A549 (cell line): Measurements from ENCODE around the gene PIGK. TPM values are rescaled to one million over a fixed set of nuclear protein-coding genes. Genes with fewer than 3 reads are reported as not detected.

ENCODE experiments used
- ATAC-seq, 2 experiments: fragments of 200-7000 bp in 1 of 2; fragments of >200 bp in 1 of 2; cut with Nextera tagmentation in 1 of 2; cut with Tn5 transposase in 1 of 2; 3 replicates each; pipeline versions ENCODE4 v1.8.0 to v1.9.1; 2018 to 2020; ENCODE audit warnings: mild to moderate bottlenecking in 1 of 2, moderate library complexity in 1 of 2
- CTCF ChIA-PET: fragments of 300-600 bp; sonication (Branson Sonifier 250); formaldehyde crosslinking; extraction: SDS; loops from one replicate; lab custom pipeline; 2021; ENCODE audit warnings: antibody characterized with exemption, inconsistent platforms; lab: Yijun Ruan, JAX
- POLR2A ChIA-PET: fragments of 350-600 bp; formaldehyde crosslinking; extraction: SDS; loops from one replicate; lab custom pipeline; 2021; ENCODE audit warnings: antibody characterized with exemption, inconsistent platforms; lab: Yijun Ruan, JAX
- DNase-seq, 2 experiments: peaks; one replicate each; pipeline versions ENCODE4 v3.0.0 to v3.0.0-alpha.2; 2011 to 2016; ENCODE audit warnings: low read depth in 1 of 2, low spot score in 1 of 2
- FAIRE-seq: peaks from 2 replicates; lab custom pipeline; 2011; peaks lifted over from hg19 to GRCh38; lab: Jason Lieb, UNC
- H3K27ac ChIP-seq, 2 experiments: fragments of >200 bp; sonication (Bioruptor Twin); formaldehyde crosslinking; 3 replicates each; pipeline ENCODE4 v1.5.1; 2016 to 2017
- H3K4me1 ChIP-seq: fragments of >200 bp; sonication (Bioruptor Twin); formaldehyde crosslinking; 3 replicates; pipeline ENCODE4 v1.6.1; 2016
- H3K4me2 ChIP-seq: fragments of >200 bp; sonication (Bioruptor Twin); formaldehyde crosslinking; 3 replicates; pipeline ENCODE4 v1.6.1; 2016
- H3K4me3 ChIP-seq: fragments of >200 bp; sonication (Bioruptor Twin); formaldehyde crosslinking; 3 replicates; pipeline ENCODE4 v1.5.1; 2016
- H3K9me3 ChIP-seq: fragments of >200 bp; sonication (Bioruptor Twin); formaldehyde crosslinking; 3 replicates; pipeline ENCODE4 v1.6.1; 2016
- CHD2 ChIP-seq: fragments of 150-350 bp; IDR thresholded peaks from 2 replicates; pipeline ENCODE4 v1.6.1; 2014; ENCODE audit warnings: low read length; ENCODE audit not compliant: partially characterized antibody
- EHMT2 ChIP-seq: fragments of 200-600 bp; sonication (generic); IDR thresholded peaks from 2 replicates; pipeline ENCODE4 v1.6.1; 2016; ENCODE audit warnings: antibody characterized with exemption, low read depth, mild to moderate bottlenecking, moderate library complexity
- FOSB ChIP-seq: fragments of 250-450 bp; sonication (Bioruptor Pico); IDR thresholded peaks from 2 replicates; pipeline ENCODE4 v1.5.0; 2020; ENCODE audit warnings: mild to moderate bottlenecking, moderate library complexity
- HDAC2 ChIP-seq: fragments of 200-600 bp; sonication (generic); IDR thresholded peaks from 2 replicates; pipeline ENCODE4 v1.6.1; 2016
- JUNB ChIP-seq: fragments of >200 bp; sonication (Bioruptor Twin); formaldehyde crosslinking; IDR thresholded peaks from 2 replicates; pipeline ENCODE4 v1.6.1; 2016
- KDM5A ChIP-seq: fragments of 200-600 bp; sonication (generic); IDR thresholded peaks from 2 replicates; pipeline ENCODE4 v1.6.1; 2016; ENCODE audit warnings: antibody characterized with exemption, mild to moderate bottlenecking
- MAFK ChIP-seq: fragments of 450-650 bp; IDR thresholded peaks from 2 replicates; pipeline ENCODE4 v1.6.1; 2014; ENCODE audit not compliant: partially characterized antibody
- MAX ChIP-seq: IDR thresholded peaks from 2 replicates; pipeline ENCODE4 v1.6.1; 2012
- MYC ChIP-seq: IDR thresholded peaks from 2 replicates; pipeline ENCODE4 v1.6.1; 2012; ENCODE audit warnings: mild to moderate bottlenecking, inconsistent platforms, low read length, improper control_type of control experiment, borderline replicate concordance
- NFE2L2 ChIP-seq: fragments of 150-350 bp; conservative IDR thresholded peaks from 2 replicates; pipeline ENCODE4 v1.6.1; 2014; ENCODE audit warnings: low read length
- NPAS2 ChIP-seq: fragments of 250-450 bp; sonication (Bioruptor Pico); IDR thresholded peaks from 2 replicates; pipeline ENCODE4 v1.8.0; 2022; ENCODE audit warnings: mild to moderate bottlenecking, moderate library complexity, borderline replicate concordance
- NR3C1 ChIP-seq: fragments of >200 bp; sonication (Bioruptor Twin); formaldehyde crosslinking; IDR thresholded peaks from 3 replicates; pipeline ENCODE4 v1.6.1; 2017
- RARB ChIP-seq: fragments of 250-450 bp; sonication (Bioruptor Pico); IDR thresholded peaks from 2 replicates; pipeline ENCODE4 v1.8.0; 2021; ENCODE audit warnings: mild to moderate bottlenecking, moderate library complexity
- REST ChIP-seq: fragments of 200-600 bp; sonication (generic); IDR thresholded peaks from 2 replicates; pipeline ENCODE4 v1.6.1; 2016; ENCODE audit warnings: antibody characterized with exemption, mild to moderate bottlenecking, moderate library complexity
- RFX5 ChIP-seq: fragments of 450-650 bp; IDR thresholded peaks from 2 replicates; pipeline ENCODE4 v1.7.1; 2014; ENCODE audit warnings: antibody characterized with exemption, mild to moderate bottlenecking, moderate library complexity
- SMC3 ChIP-seq: fragments of >200 bp; sonication (Bioruptor Twin); formaldehyde crosslinking; IDR thresholded peaks from 3 replicates; pipeline ENCODE4 v1.6.1; 2018; ENCODE audit warnings: inconsistent platforms
- SREBF2 ChIP-seq: fragments of 450-650 bp; IDR thresholded peaks from 2 replicates; pipeline ENCODE4 v1.6.1; 2014; ENCODE audit warnings: mild to moderate bottlenecking, moderate library complexity
- TFCP2L1 ChIP-seq: fragments of 250-450 bp; sonication (Bioruptor Pico); IDR thresholded peaks from 2 replicates; pipeline ENCODE4 v1.5.0; 2021; ENCODE audit warnings: mild to moderate bottlenecking
- ZC3H11A ChIP-seq: fragments of 450-650 bp; IDR thresholded peaks from 2 replicates; pipeline ENCODE4 v1.6.1; 2014; ENCODE audit warnings: antibody characterized with exemption, mild to moderate bottlenecking
- ZNF302 ChIP-seq: fragments of 250-450 bp; sonication (Bioruptor Pico); IDR thresholded peaks from 2 replicates; pipeline ENCODE4 v1.9.0; 2021; ENCODE audit warnings: inconsistent platforms, mild to moderate bottlenecking, moderate library complexity
- WGBS: methylation state at CpG from one replicate; pipeline ENCODE4 v1.1.6; 2017; ENCODE audit errors: missing lambda C conversion rate; 5-methylcytosine and 5-hydroxymethylcytosine counted together
- polyA plus RNA-seq, 4 experiments: library from polyadenylated mRNA; depleted of rRNA in 3 of 4; stranded (reverse); fragments of >200 nt; fragmentation: RNase III in 1 of 4; extraction: RNeasy Plus Mini Kit Qiagen cat#74134 plus additional on column Dnase treatment in 1 of 4; gene quantifications; 2 replicates in 3 of 4; 3 replicates in 1 of 4; pipeline ENCODE4 v1.2.3, GENCODE V29; 2011 to 2017
- TF ChIP-seq, protein P1 (sequence below): fragments of 250-450 bp; sonication (Bioruptor Pico); IDR thresholded peaks from 2 replicates; pipeline ENCODE4 v1.5.0; 2021; ENCODE audit warnings: mild to moderate bottlenecking, moderate library complexity, borderline replicate concordance
- TF ChIP-seq, protein P2 (sequence below): IDR thresholded peaks from 2 replicates; pipeline ENCODE4 v1.6.1; 2012; ENCODE audit warnings: low read depth, borderline replicate concordance
- TF ChIP-seq, protein P3 (sequence below): fragments of >200 bp; sonication (Bioruptor Twin); formaldehyde crosslinking; IDR thresholded peaks from 3 replicates; pipeline ENCODE4 v1.6.1; 2016

Gene PIGK
- polyA plus RNA-seq, 2 of the 4 experiments (the other 2 are of a cell fraction) = 31.2 to 38.5 TPM

DNA sequence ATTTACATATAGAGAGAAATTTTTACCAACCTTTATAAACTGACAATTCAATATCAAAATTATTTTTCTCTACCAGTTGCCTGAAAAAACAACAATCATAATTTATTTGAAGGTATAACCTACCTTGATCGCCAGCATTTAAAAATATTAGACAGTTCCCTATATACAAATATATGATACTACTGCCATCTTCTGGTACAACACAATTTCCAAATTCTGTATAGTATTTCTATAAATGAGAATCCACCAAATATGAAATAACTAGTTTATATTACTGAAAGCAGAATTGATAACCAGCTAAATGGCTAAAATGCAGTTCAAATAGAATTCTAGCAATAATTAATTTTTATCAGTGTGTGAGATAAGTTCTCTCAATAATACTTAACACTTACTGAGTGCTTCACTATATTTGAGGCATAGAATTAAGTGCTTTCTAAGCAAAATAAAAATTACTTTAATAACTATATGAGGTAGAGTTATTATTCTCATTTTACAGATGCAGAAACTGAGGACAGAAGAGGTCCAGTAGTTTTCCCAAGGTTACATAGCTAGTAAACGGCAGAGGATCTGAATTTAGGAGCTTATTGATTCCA lies 75.6 kb downstream of the PIGK start (continued):
- TF ChIP-seq MAX = no peak

GRCh38 chr1:77139389-77139788 lies 79.8 kb downstream of the PIGK start:
- Histone ChIP-seq H3K27ac (no peak overlapping the region), H3K4me1 (no peaks in the 10 kb centered on the region), H3K4me3 (no peak overlapping the region), H3K9me3 (no peaks in the 10 kb centered on the region), H3K4me2 (no peak overlapping the region)
- 83% methylated on average over 1 of the region's 1 CpG for WGBS
- FAIRE-seq (no peak), DNase-seq (no peak), ATAC-seq (no peak)
- ChIA-PET CTCF (interaction anchor here (1.1 kb wide), 1 partner anchor 13 kb away, joined by 6 read pairs; no protein-coding TSS in a partner anchor), POLR2A (no interaction called here)
- TF ChIP-seq NR3C1 = no peak
- TF ChIP-seq SMC3 = no peak
- TF ChIP-seq, protein P1, sequence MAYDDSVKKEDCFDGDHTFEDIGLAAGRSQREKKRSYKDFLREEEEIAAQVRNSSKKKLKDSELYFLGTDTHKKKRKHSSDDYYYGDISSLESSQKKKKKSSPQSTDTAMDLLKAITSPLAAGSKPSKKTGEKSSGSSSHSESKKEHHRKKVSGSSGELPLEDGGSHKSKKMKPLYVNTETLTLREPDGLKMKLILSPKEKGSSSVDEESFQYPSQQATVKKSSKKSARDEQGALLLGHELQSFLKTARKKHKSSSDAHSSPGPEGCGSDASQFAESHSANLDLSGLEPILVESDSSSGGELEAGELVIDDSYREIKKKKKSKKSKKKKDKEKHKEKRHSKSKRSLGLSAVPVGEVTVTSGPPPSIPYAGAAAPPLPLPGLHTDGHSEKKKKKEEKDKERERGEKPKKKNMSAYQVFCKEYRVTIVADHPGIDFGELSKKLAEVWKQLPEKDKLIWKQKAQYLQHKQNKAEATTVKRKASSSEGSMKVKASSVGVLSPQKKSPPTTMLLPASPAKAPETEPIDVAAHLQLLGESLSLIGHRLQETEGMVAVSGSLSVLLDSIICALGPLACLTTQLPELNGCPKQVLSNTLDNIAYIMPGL (CRISPR knock-in tag) = no peak

DNA sequence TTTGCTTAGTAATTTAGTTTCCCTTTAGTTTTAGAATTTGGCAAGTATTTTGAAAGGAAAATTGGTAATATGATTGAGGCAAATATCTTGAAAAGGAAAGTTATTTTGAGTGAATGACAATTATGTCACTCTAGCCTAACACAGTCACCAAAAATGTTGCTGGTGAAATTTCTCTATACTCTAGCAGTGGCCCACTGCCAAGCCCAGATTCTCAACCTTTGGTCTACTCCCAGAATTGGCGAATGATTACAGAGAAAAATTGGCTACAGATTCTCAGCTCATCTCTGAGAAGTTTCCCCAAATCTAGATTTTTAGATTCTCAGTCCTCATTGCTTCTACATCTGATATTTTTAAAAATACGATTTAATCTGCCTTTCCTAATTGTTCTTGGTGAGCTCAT lies 84.9 kb downstream of the PIGK start:
- DNase-seq = no peak
- no peak overlapping the region for H3K4me2 ChIP-seq
- no peak overlapping the region for H3K4me3 ChIP-seq
- TF ChIP-seq MAFK = no peak
- no peak for TF ChIP-seq CHD2
- TF ChIP-seq REST = no peak
- TF ChIP-seq SREBF2 = no peak
- TF ChIP-seq, protein P2, sequence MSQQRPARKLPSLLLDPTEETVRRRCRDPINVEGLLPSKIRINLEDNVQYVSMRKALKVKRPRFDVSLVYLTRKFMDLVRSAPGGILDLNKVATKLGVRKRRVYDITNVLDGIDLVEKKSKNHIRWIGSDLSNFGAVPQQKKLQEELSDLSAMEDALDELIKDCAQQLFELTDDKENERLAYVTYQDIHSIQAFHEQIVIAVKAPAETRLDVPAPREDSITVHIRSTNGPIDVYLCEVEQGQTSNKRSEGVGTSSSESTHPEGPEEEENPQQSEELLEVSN = no peak
- TF ChIP-seq FOSB (CRISPR knock-in tag) = no peak
- TF ChIP-seq ZC3H11A = no peak
- no peak for TF ChIP-seq ZNF302 (CRISPR knock-in tag)
- TF ChIP-seq NR3C1 = no peak
- no peak for TF ChIP-seq RARB (CRISPR knock-in tag)
- no peak for TF ChIP-seq EHMT2
- TF ChIP-seq HDAC2 = no peak
- no peak for TF ChIP-seq NPAS2 (CRISPR knock-in tag)
- TF ChIP-seq NFE2L2 = no peak
- no peak for TF ChIP-seq MYC
- TF ChIP-seq, protein P3, sequence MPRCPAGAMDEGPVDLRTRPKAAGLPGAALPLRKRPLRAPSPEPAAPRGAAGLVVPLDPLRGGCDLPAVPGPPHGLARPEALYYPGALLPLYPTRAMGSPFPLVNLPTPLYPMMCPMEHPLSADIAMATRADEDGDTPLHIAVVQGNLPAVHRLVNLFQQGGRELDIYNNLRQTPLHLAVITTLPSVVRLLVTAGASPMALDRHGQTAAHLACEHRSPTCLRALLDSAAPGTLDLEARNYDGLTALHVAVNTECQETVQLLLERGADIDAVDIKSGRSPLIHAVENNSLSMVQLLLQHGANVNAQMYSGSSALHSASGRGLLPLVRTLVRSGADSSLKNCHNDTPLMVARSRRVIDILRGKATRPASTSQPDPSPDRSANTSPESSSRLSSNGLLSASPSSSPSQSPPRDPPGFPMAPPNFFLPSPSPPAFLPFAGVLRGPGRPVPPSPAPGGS = no peak
- no peak for TF ChIP-seq JUNB
- no peak for TF ChIP-seq KDM5A
- TF ChIP-seq RFX5 = no peak
- no peak for TF ChIP-seq TFCP2L1
- H3K9me3 ChIP-seq = no peaks in the 10 kb centered on the region
- ChIA-PET POLR2A (no interaction called here), CTCF (no interaction called here)
- H3K4me1 ChIP-seq = no peaks in the 10 kb centered on the region
- no peak for ATAC-seq
- H3K27ac ChIP-seq = no peak overlapping the region
- WGBS = 81% methylated on average over 2 of the region's 2 CpGs
- no peak for FAIRE-seq
